Natural killer cell (primary cell): ENCODE measurements around the gene EIF2S2. TPM values are rescaled to one million over a fixed set of nuclear protein-coding genes. Genes with fewer than 3 reads are reported as not detected.
A peak's percentile ranks its signal among the peaks of the same experiment; 100 is the strongest.

Experiments used
- ATAC-seq, 3 donors: fragments of 150-1000 bp in 2 of 3; fragments of 200-7000 bp in 1 of 3; cut with Tn5 transposase; 1 replicate in 1 of 3; 2 replicates in 2 of 3; pipeline ENCODE4 v1.10.0; 2021; ENCODE audit warnings: mild to moderate bottlenecking in 2 of 3, moderate library complexity in 2 of 3
- DNase-seq, 2 donors: peaks; one replicate each; pipeline versions ENCODE4 v3.0.0 to v3.0.0-alpha.2; 2013 to 2021; ENCODE audit warnings: mixed read lengths in 1 of 2
- H3K27ac ChIP-seq: one replicate; pipeline ENCODE4 v1.5.1; 2013; ENCODE audit warnings: mild to moderate bottlenecking, low read length
- H3K27me3 ChIP-seq: one replicate; pipeline ENCODE4 v1.6.1; 2013; ENCODE audit warnings: low read length; ENCODE audit not compliant: control insufficient read depth, insufficient read depth
- H3K36me3 ChIP-seq: one replicate; pipeline ENCODE4 v1.6.1; 2013; ENCODE audit warnings: low read length; ENCODE audit not compliant: control insufficient read depth, insufficient read depth
- H3K4me1 ChIP-seq: one replicate; pipeline ENCODE4 v1.6.1; 2013; ENCODE audit warnings: low read length; ENCODE audit not compliant: control insufficient read depth, insufficient read depth
- H3K4me3 ChIP-seq: one replicate; pipeline ENCODE4 v1.5.1; 2013; ENCODE audit warnings: low read length
- H3K9me3 ChIP-seq: one replicate; pipeline ENCODE4 v1.6.1; 2013; ENCODE audit warnings: low read length; ENCODE audit not compliant: control insufficient read depth, insufficient read depth
- H3K27ac Mint-ChIP-seq, 2 donors: one replicate each; pipeline ENCODE4 v1.8.0; 2022; ENCODE audit warnings: mild to moderate bottlenecking in 2 of 2, mixed read lengths in 2 of 2, moderate library complexity in 1 of 2
- H3K27me3 Mint-ChIP-seq, 2 donors: one replicate each; pipeline ENCODE4 v1.8.0; 2022; ENCODE audit warnings: low read depth in 2 of 2, mixed read lengths in 2 of 2
- H3K36me3 Mint-ChIP-seq: one replicate; pipeline ENCODE4 v1.8.0; 2022; ENCODE audit warnings: mixed read lengths
- H3K4me1 Mint-ChIP-seq, 2 donors: one replicate each; pipeline ENCODE4 v1.8.0; 2022; ENCODE audit warnings: mixed read lengths in 2 of 2
- H3K4me3 Mint-ChIP-seq: one replicate; pipeline ENCODE4 v1.8.0; 2022; ENCODE audit warnings: mild to moderate bottlenecking, moderate library complexity, mixed read lengths
- H3K9me3 Mint-ChIP-seq, 2 donors: one replicate each; pipeline ENCODE4 v1.8.0; 2022; ENCODE audit warnings: mixed read lengths in 2 of 2
- WGBS: methylation state at CpG from one replicate; pipeline ENCODE4 v1.1.7; 2013; ENCODE audit warnings: missing lambda C conversion rate; ENCODE audit not compliant: insufficient coverage; 5-methylcytosine and 5-hydroxymethylcytosine counted together
- intact Hi-C: fragments of 100-400 bp; cut with micrococcal nuclease; formaldehyde crosslinking; loops from one replicate; pipeline ENCODE4 v1.14.2; 2022
- total RNA-seq, 4 donors: library from RNA; stranded (reverse); fragments of 120-200 nt in 1 of 4; gene quantifications; one replicate each; pipeline versions ENCODE4 v1.2.3 to v1.2.4, GENCODE V29; 2013 to 2022
- TF ChIP-seq, protein P1 (sequence below): fragments of 200-600 bp; IDR thresholded peaks from one replicate; pipeline ENCODE4 v1.8.0; 2022; ENCODE audit warnings: antibody characterized with exemption

Gene EIF2S2
- total RNA-seq, 3 donors from 2014 or later (not counting 1 experiment from before 2014, with no cell fraction given), result 17.6 to 20.0 (median 17.6) TPM

DNA sequence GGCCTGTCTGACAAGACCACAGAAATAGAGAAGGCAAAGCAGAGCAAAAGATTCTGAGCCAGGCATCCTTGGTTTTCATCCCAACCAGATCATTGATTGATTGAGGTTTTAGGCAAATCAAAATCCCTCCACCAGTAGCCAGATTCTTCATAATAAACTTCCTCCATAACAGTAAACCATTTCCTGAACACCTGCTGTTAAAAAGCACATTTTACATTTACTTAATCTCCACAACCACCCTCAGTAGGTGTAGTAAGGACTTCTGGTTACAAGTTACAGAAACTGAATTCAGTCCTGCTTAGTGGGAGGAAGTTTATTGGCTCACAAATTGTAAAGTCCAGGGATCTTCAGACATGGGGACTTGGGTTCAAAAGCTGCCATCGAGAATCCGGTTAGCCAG, 28.3 kb downstream of the EIF2S2 start:
- intact Hi-C loops, result no loop called here

DNA sequence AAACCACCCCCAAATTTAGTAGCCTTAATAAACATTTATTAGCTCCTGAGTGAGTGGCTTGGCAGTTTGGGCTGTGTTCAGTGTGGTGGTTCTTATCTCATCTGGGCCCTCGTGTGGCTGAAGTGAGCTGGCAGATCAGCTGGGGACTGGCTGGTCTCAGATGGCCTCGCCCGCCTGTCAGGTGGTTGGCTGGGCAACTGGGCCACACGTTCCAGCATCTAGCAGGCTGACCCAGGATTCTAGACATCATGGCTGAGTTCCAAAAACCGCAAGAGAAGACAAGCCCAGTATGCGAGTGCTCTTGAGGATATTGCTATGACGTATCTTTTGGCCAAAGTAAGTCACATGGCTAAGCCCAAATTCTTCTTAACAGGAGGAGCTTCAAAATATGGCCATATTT, 28.9 kb downstream of the EIF2S2 start:
- no peak for ATAC-seq
- H3K27me3 ChIP-seq, result no peaks in the 10 kb centered on the region
- H3K4me1 ChIP-seq, result no peaks in the 10 kb centered on the region
- 66% methylated on average over 7 of the region's 7 CpGs for WGBS
- intact Hi-C loops, result no loop called here
- Mint-ChIP-seq H3K4me1 (peaks cover 40 to 49% of the 10 kb centered on the region in 2 donors), H3K4me3 (no peak overlapping the region), H3K9me3 (no peaks in the 10 kb centered on the region), H3K27ac (peak overlapping the region; percentile 43 to 68), H3K36me3 (no peaks in the 10 kb centered on the region), H3K27me3 (no peaks in the 10 kb centered on the region)
- peaks cover 62% of the 10 kb centered on the region for H3K36me3 ChIP-seq
- no peak overlapping the region for H3K4me3 ChIP-seq
- no peak overlapping the region for H3K27ac ChIP-seq
- TF ChIP-seq, protein P1, sequence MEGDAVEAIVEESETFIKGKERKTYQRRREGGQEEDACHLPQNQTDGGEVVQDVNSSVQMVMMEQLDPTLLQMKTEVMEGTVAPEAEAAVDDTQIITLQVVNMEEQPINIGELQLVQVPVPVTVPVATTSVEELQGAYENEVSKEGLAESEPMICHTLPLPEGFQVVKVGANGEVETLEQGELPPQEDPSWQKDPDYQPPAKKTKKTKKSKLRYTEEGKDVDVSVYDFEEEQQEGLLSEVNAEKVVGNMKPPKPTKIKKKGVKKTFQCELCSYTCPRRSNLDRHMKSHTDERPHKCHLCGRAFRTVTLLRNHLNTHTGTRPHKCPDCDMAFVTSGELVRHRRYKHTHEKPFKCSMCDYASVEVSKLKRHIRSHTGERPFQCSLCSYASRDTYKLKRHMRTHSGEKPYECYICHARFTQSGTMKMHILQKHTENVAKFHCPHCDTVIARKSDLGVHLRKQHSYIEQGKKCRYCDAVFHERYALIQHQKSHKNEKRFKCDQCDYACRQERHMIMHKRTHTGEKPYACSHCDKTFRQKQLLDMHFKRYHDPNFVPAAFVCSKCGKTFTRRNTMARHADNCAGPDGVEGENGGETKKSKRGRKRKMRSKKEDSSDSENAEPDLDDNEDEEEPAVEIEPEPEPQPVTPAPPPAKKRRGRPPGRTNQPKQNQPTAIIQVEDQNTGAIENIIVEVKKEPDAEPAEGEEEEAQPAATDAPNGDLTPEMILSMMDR, result no peak
- H3K9me3 ChIP-seq, result no peaks in the 10 kb centered on the region
- DNase-seq, result no peak

More for the DNA sequence above, 28.3 kb downstream of the EIF2S2 start:
- peak overlapping the region; percentile 43 to 68 for H3K27ac Mint-ChIP-seq
- no peaks in the 10 kb centered on the region for H3K36me3 Mint-ChIP-seq
- TF ChIP-seq, protein P1, result no peak
- no peaks in the 10 kb centered on the region for H3K9me3 Mint-ChIP-seq
- no peaks in the 10 kb centered on the region for H3K4me1 ChIP-seq
- no peak overlapping the region for H3K4me3 ChIP-seq
- H3K27me3 ChIP-seq, result no peaks in the 10 kb centered on the region
- peaks cover 62% of the 10 kb centered on the region for H3K36me3 ChIP-seq
- no peak for DNase-seq
- WGBS, result 96% methylated on average over 2 of the region's 2 CpGs
- no peaks in the 10 kb centered on the region for H3K27me3 Mint-ChIP-seq
- no peak for ATAC-seq
- no peaks in the 10 kb centered on the region for H3K9me3 ChIP-seq
- H3K4me1 Mint-ChIP-seq, result peaks cover 38 to 43% of the 10 kb centered on the region in 2 donors
- no peak overlapping the region for H3K27ac ChIP-seq
- H3K4me3 Mint-ChIP-seq, result peak overlapping the region; percentile 13

DNA sequence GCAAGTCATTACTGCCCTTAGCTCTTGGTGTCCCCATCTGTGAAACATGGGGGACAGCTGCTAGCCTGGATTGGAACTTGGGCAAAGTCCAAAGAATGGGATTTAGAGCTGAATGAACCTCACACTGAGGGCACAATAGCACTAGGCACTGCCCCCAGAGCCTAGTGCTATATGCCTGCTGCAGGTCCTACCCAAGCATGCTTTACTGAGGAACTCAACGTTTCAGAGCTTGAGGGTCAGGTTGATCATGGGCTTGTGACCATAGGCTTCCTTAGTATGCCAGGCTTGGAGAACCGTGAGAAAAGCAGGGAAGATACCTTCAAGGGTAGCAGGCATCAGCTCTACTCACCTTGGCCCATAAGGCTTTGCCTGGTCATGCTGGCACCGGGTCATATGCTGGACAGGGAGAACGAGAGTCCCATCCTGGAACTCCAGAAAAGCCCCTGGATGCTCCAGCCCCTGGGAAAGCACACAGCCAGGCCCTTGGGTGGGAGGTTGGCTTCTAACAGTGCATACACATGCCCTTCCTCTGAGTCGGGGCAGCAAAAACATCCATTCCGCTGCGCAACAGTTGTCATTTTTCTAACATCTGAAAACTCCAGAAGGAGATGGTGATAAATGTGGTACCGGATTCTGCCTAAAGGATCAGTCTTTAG, 29.7 kb downstream of the EIF2S2 start:
- Mint-ChIP-seq H3K27ac (peak overlapping the region; percentile 70 to 73), H3K9me3 (no peaks in the 10 kb centered on the region), H3K4me3 (no peak overlapping the region), H3K27me3 (no peaks in the 10 kb centered on the region), H3K36me3 (no peaks in the 10 kb centered on the region), H3K4me1 (peaks cover 35 to 51% of the 10 kb centered on the region in 2 donors)
- H3K27me3 ChIP-seq, result no peaks in the 10 kb centered on the region
- no peaks in the 10 kb centered on the region for H3K4me1 ChIP-seq
- ATAC-seq, result peak in 1 of 3 donors; percentile 6
- TF ChIP-seq, protein P1, result no peak
- no peak for DNase-seq
- intact Hi-C loops, result no loop called here
- WGBS, result 95% methylated on average over 8 of the region's 8 CpGs
- H3K36me3 ChIP-seq, result peaks cover 64% of the 10 kb centered on the region
- no peaks in the 10 kb centered on the region for H3K9me3 ChIP-seq
- H3K27ac ChIP-seq, result no peak overlapping the region
- no peak overlapping the region for H3K4me3 ChIP-seq

DNA sequence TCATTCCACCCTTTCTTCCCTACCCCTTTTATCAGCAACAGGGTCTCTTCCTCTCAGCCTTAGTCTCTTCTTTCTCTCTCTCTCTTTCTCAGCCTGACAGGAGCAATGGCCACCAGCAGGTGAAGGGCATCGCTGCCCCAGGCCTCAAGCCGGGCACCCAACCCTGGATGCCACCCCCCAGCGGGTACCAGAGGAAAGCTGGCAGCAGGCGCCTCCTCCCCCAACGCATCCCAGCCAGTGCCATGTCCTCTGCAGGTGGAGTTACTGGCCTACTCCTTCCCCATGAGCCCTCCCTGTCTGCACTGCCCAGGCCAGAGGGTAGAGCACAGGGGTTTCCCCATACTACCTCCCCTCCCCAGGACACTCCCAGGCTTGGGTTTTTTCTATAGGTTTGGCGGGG, 32.2 kb downstream of the EIF2S2 start:
- H3K27ac Mint-ChIP-seq, result peak overlapping the region; percentile 73 to 77
- ATAC-seq, result no peak
- no peaks in the 10 kb centered on the region for H3K9me3 ChIP-seq
- TF ChIP-seq, protein P1, result no peak
- H3K4me1 ChIP-seq, result no peaks in the 10 kb centered on the region
- H3K4me3 ChIP-seq, result no peak overlapping the region
- H3K27me3 ChIP-seq, result no peaks in the 10 kb centered on the region
- H3K36me3 ChIP-seq, result peaks cover 77% of the 10 kb centered on the region
- intact Hi-C loops, result no loop called here
- no peaks in the 10 kb centered on the region for H3K27me3 Mint-ChIP-seq
- no peak overlapping the region for H3K4me3 Mint-ChIP-seq
- H3K9me3 Mint-ChIP-seq, result no peaks in the 10 kb centered on the region
- 94% methylated on average over 6 of the region's 6 CpGs for WGBS
- no peaks in the 10 kb centered on the region for H3K36me3 Mint-ChIP-seq
- no peak overlapping the region for H3K27ac ChIP-seq
- H3K4me1 Mint-ChIP-seq, result peaks cover 43 to 44% of the 10 kb centered on the region in 2 donors
- no peak for DNase-seq
